ENCODE data around the gene TMTC2. TPM values are rescaled to one million over a fixed set of nuclear protein-coding genes. Genes with fewer than 3 reads are reported as not detected.

Gene TMTC2
- total and polyA plus RNA-seq, 2 donors from 2014 or later = 6.0 to 32.9 TPM

- FAIRE-seq = no peak
- no peak for DNase-seq
- Histone ChIP-seq H3K27me3 (ENCODE audit: control insufficient read depth, insufficient read depth, low read length) (no peaks in the 10 kb centered on the region), H3K36me3 (ENCODE audit: control insufficient read depth in 2 of 3, insufficient read depth in 3 of 3, low read length in 3 of 3) (no peaks in the 10 kb centered on the region), H3K27ac (ENCODE audit: low read depth in 2 of 2, low read length in 2 of 2) (no peak overlapping the region), H3K9ac (ENCODE audit: low read length in 3 of 3) (no peak overlapping the region), H3K9me3 (ENCODE audit: control insufficient read depth in 2 of 3, insufficient read depth in 1 of 3, low read length in 3 of 3) (no peaks in the 10 kb centered on the region), H3K4me1 (ENCODE audit: control insufficient read depth in 2 of 3, insufficient read depth in 2 of 3, low read depth in 1 of 3, low read length in 3 of 3) (no peaks in the 10 kb centered on the region), H3K4me3 (ENCODE audit: low read length in 3 of 3) (no peak overlapping the region)
- TF ChIP-seq CTCF (IDR thresholded peaks at IDR 0.05; ENCODE audit: borderline replicate concordance, extremely low read depth, insufficient read depth) = no peak
- intact Hi-C loops (cut with DNase I) = no loop called here
Measured at GRCh38 chr12:82710741-82711140, 24.0 kb downstream of the TMTC2 start.

GRCh38 chr12:82714427-82714826, 27.7 kb downstream of the TMTC2 start:
- Histone ChIP-seq H3K27me3 (ENCODE audit: control insufficient read depth, insufficient read depth, low read length) (no peaks in the 10 kb centered on the region), H3K27ac (ENCODE audit: low read depth in 2 of 2, low read length in 2 of 2) (no peak overlapping the region), H3K9ac (ENCODE audit: low read length in 3 of 3) (no peak overlapping the region), H3K36me3 (ENCODE audit: control insufficient read depth in 2 of 3, insufficient read depth in 3 of 3, low read length in 3 of 3) (no peaks in the 10 kb centered on the region), H3K4me1 (ENCODE audit: control insufficient read depth in 2 of 3, insufficient read depth in 2 of 3, low read depth in 1 of 3, low read length in 3 of 3) (no peaks in the 10 kb centered on the region), H3K4me3 (ENCODE audit: low read length in 3 of 3) (no peak overlapping the region), H3K9me3 (ENCODE audit: control insufficient read depth in 2 of 3, insufficient read depth in 1 of 3, low read length in 3 of 3) (no peaks in the 10 kb centered on the region)
- FAIRE-seq = no peak
- intact Hi-C loops (cut with DNase I) = no loop called here
- TF ChIP-seq CTCF (IDR thresholded peaks at IDR 0.05; ENCODE audit: borderline replicate concordance, extremely low read depth, insufficient read depth) = no peak
- DNase-seq = no peak

- no peak overlapping the region for H3K9ac ChIP-seq (ENCODE audit: low read length in 3 of 3)
- H3K36me3 ChIP-seq (ENCODE audit: control insufficient read depth in 2 of 3, insufficient read depth in 3 of 3, low read length in 3 of 3) = no peaks in the 10 kb centered on the region
- no peaks in the 10 kb centered on the region for H3K9me3 ChIP-seq (ENCODE audit: control insufficient read depth in 2 of 3, insufficient read depth in 1 of 3, low read length in 3 of 3)
- TF ChIP-seq CTCF (IDR thresholded peaks at IDR 0.05; ENCODE audit: borderline replicate concordance, extremely low read depth, insufficient read depth) = no peak
- H3K4me1 ChIP-seq (ENCODE audit: control insufficient read depth in 2 of 3, insufficient read depth in 2 of 3, low read depth in 1 of 3, low read length in 3 of 3) = no peaks in the 10 kb centered on the region
- no peak overlapping the region for H3K4me3 ChIP-seq (ENCODE audit: low read length in 3 of 3)
- no peak overlapping the region for H3K27ac ChIP-seq (ENCODE audit: low read depth in 2 of 2, low read length in 2 of 2)
- H3K27me3 ChIP-seq (ENCODE audit: control insufficient read depth, insufficient read depth, low read length) = no peaks in the 10 kb centered on the region
- FAIRE-seq (no peak), DNase-seq (no peak)
- intact Hi-C loops (cut with DNase I) = no loop called here
Measured at GRCh38 chr12:82721726-82722125, 35.0 kb downstream of the TMTC2 start.

GRCh38 chr12:82723093-82723492, 36.4 kb downstream of the TMTC2 start:
- no peak for DNase-seq

More at GRCh38 chr12:82723093-82723492, 36.4 kb downstream of the TMTC2 start:
- H3K4me3 ChIP-seq (ENCODE audit: low read length in 3 of 3) = no peak overlapping the region
- H3K9me3 ChIP-seq (ENCODE audit: control insufficient read depth in 2 of 3, insufficient read depth in 1 of 3, low read length in 3 of 3) = no peaks in the 10 kb centered on the region
- H3K9ac ChIP-seq (ENCODE audit: low read length in 3 of 3) = no peak overlapping the region
- FAIRE-seq = no peak
- TF ChIP-seq CTCF (IDR thresholded peaks at IDR 0.05; ENCODE audit: borderline replicate concordance, extremely low read depth, insufficient read depth) = no peak
- no peaks in the 10 kb centered on the region for H3K27me3 ChIP-seq (ENCODE audit: control insufficient read depth, insufficient read depth, low read length)
- H3K4me1 ChIP-seq (ENCODE audit: control insufficient read depth in 2 of 3, insufficient read depth in 2 of 3, low read depth in 1 of 3, low read length in 3 of 3) = no peaks in the 10 kb centered on the region
- H3K36me3 ChIP-seq (ENCODE audit: control insufficient read depth in 2 of 3, insufficient read depth in 3 of 3, low read length in 3 of 3) = no peaks in the 10 kb centered on the region
- no peak overlapping the region for H3K27ac ChIP-seq (ENCODE audit: low read depth in 2 of 2, low read length in 2 of 2)
- intact Hi-C loops (cut with DNase I) = no loop called here
